ENCODE measurements around the gene CCDC85A. TPM values are rescaled to one million over a fixed set of nuclear protein-coding genes. Genes with fewer than 3 reads are reported as not detected.

The CCDC85A gene
- total and polyA plus RNA-seq, 4 experiments from 2014 or later, result not detected

- Mint-ChIP-seq H3K4me1 (peaks cover 2 to 9% (median 4%) of the 10 kb centered on the region in 4 donors), H3K4me3 (no peak overlapping the region), H3K36me3 (no peaks in the 10 kb centered on the region), H3K27ac (no peak overlapping the region), H3K9me3 (peaks cover 0 to 6% (median 0%) of the 10 kb centered on the region in 8 donors), H3K27me3 (peaks cover 20 to 25% of the 10 kb centered on the region in 2 donors)
- H3K36me3 ChIP-seq (ENCODE audit: insufficient read depth, low read length), result no peaks in the 10 kb centered on the region
- ChIA-PET POLR2A (ENCODE audit: partially characterized antibody) (no interaction called here), CTCF (ENCODE audit: partially characterized antibody) (interaction anchor here (1.0 kb wide), 1 partner anchor 29 kb away, joined by 3 read pairs; no protein-coding TSS in a partner anchor)
- no peaks in the 10 kb centered on the region for H3K9me3 ChIP-seq (ENCODE audit: control insufficient read depth in 1 of 2, low read length in 2 of 2)
- intact Hi-C loops (cut with micrococcal nuclease), result no loop called here
- no peaks in the 10 kb centered on the region for H3K4me1 ChIP-seq (ENCODE audit: insufficient read depth, low read length)
- DNase-seq, result no peak
- no peaks in the 10 kb centered on the region for H3K27me3 ChIP-seq (ENCODE audit: insufficient read depth, low read length)
- H3K27ac ChIP-seq (ENCODE audit: low read depth, low read length), result no peak overlapping the region
- no peak overlapping the region for H3K4me3 ChIP-seq (ENCODE audit: low read length in 2 of 2)
Observed at GRCh38 chr2:56179931-56180330, 3.9 kb upstream of the CCDC85A start.

- CTCF ChIA-PET (ENCODE audit: partially characterized antibody), result no interaction called here
- H3K4me3 Mint-ChIP-seq, result peak overlapping the region in 3 of 8 donors; percentile 17 to 43 (median 40)
- POLR2A ChIA-PET (ENCODE audit: partially characterized antibody), result no interaction called here
Observed at GRCh38 chr2:56182420-56182819, 1.4 kb upstream of the CCDC85A start.

GRCh38 chr2:56184500-56185011, 766 bp downstream of the CCDC85A start:
- DNase-seq, result no peak
- peaks cover 0 to 10% (median 0%) of the 10 kb centered on the region in 8 donors for H3K9me3 Mint-ChIP-seq
- Histone ChIP-seq H3K27ac (ENCODE audit: low read depth, low read length) (no peak overlapping the region), H3K4me1 (ENCODE audit: insufficient read depth, low read length) (no peaks in the 10 kb centered on the region), H3K36me3 (ENCODE audit: insufficient read depth, low read length) (no peaks in the 10 kb centered on the region), H3K4me3 (ENCODE audit: low read length in 2 of 2) (no peak overlapping the region), H3K9me3 (ENCODE audit: control insufficient read depth in 1 of 2, low read length in 2 of 2) (no peaks in the 10 kb centered on the region), H3K27me3 (ENCODE audit: insufficient read depth, low read length) (peaks cover 6% of the 10 kb centered on the region)
- ChIA-PET POLR2A (ENCODE audit: partially characterized antibody) (no interaction called here), CTCF (ENCODE audit: partially characterized antibody) (interaction anchor here (1.5 to 1.6 kb wide), 2 partner anchors 14 to 38 kb away, joined by 3 to 4 read pairs; no protein-coding TSS in a partner anchor)
- intact Hi-C loops (cut with micrococcal nuclease), result no loop called here
- no peak overlapping the region for H3K27ac Mint-ChIP-seq
- H3K27me3 Mint-ChIP-seq, result peaks cover 41 to 47% of the 10 kb centered on the region in 2 donors
- peak overlapping the region in 1 of 8 donors; percentile 8 for H3K4me3 Mint-ChIP-seq
- peaks cover 3 to 19% (median 10%) of the 10 kb centered on the region in 4 donors for H3K4me1 Mint-ChIP-seq
- H3K36me3 Mint-ChIP-seq, result no peaks in the 10 kb centered on the region

More at GRCh38 chr2:56182420-56182819, 1.4 kb upstream of the CCDC85A start:
- no peak for DNase-seq
- peaks cover 3 to 19% (median 10%) of the 10 kb centered on the region in 4 donors for H3K4me1 Mint-ChIP-seq
- H3K27ac Mint-ChIP-seq, result no peak overlapping the region
- peaks cover 39 to 40% of the 10 kb centered on the region in 2 donors for H3K27me3 Mint-ChIP-seq
- intact Hi-C loops (cut with micrococcal nuclease), result no loop called here
- H3K9me3 ChIP-seq (ENCODE audit: control insufficient read depth in 1 of 2, low read length in 2 of 2), result no peaks in the 10 kb centered on the region
- no peak overlapping the region for H3K27ac ChIP-seq (ENCODE audit: low read depth, low read length)
- H3K36me3 ChIP-seq (ENCODE audit: insufficient read depth, low read length), result no peaks in the 10 kb centered on the region
- no peaks in the 10 kb centered on the region for H3K36me3 Mint-ChIP-seq
- no peaks in the 10 kb centered on the region for H3K4me1 ChIP-seq (ENCODE audit: insufficient read depth, low read length)
- no peak overlapping the region for H3K4me3 ChIP-seq (ENCODE audit: low read length in 2 of 2)
- peaks cover 0 to 7% (median 0%) of the 10 kb centered on the region in 8 donors for H3K9me3 Mint-ChIP-seq
- peaks cover 6% of the 10 kb centered on the region for H3K27me3 ChIP-seq (ENCODE audit: insufficient read depth, low read length)

- no peak overlapping the region for H3K27ac Mint-ChIP-seq
- DNase-seq, result no peak
- peaks cover 6% of the 10 kb centered on the region for H3K27me3 ChIP-seq (ENCODE audit: insufficient read depth, low read length)
Observed at GRCh38 chr2:56185101-56185581, 1.4 kb downstream of the CCDC85A start.

GRCh38 chr2:56185582-56186046, 1.8 kb downstream of the CCDC85A start:
- POLR2A ChIA-PET (ENCODE audit: partially characterized antibody), result no interaction called here
- H3K9me3 ChIP-seq (ENCODE audit: control insufficient read depth in 1 of 2, low read length in 2 of 2), result no peaks in the 10 kb centered on the region
- no peaks in the 10 kb centered on the region for H3K36me3 ChIP-seq (ENCODE audit: insufficient read depth, low read length)
- H3K27ac ChIP-seq (ENCODE audit: low read depth, low read length), result no peak overlapping the region
- Mint-ChIP-seq H3K9me3 (peaks cover 0 to 10% (median 0%) of the 10 kb centered on the region in 8 donors), H3K4me3 (peak overlapping the region in 6 of 8 donors; percentile 28 to 68 (median 47)), H3K4me1 (peaks cover 3 to 19% (median 10%) of the 10 kb centered on the region in 4 donors), H3K36me3 (no peaks in the 10 kb centered on the region), H3K27me3 (peaks cover 37 to 48% of the 10 kb centered on the region in 2 donors), H3K27ac (no peak overlapping the region)
- CTCF ChIA-PET (ENCODE audit: partially characterized antibody), result no interaction called here
- no peaks in the 10 kb centered on the region for H3K4me1 ChIP-seq (ENCODE audit: insufficient read depth, low read length)
- peaks cover 6% of the 10 kb centered on the region for H3K27me3 ChIP-seq (ENCODE audit: insufficient read depth, low read length)
- no peak overlapping the region for H3K4me3 ChIP-seq (ENCODE audit: low read length in 2 of 2)
- intact Hi-C loops (cut with micrococcal nuclease), result no loop called here
- no peak for DNase-seq

More at GRCh38 chr2:56185101-56185581, 1.4 kb downstream of the CCDC85A start:
- ChIA-PET CTCF (ENCODE audit: partially characterized antibody) (no interaction called here), POLR2A (ENCODE audit: partially characterized antibody) (no interaction called here)
- Histone ChIP-seq H3K9me3 (ENCODE audit: control insufficient read depth in 1 of 2, low read length in 2 of 2) (no peaks in the 10 kb centered on the region), H3K36me3 (ENCODE audit: insufficient read depth, low read length) (no peaks in the 10 kb centered on the region), H3K27ac (ENCODE audit: low read depth, low read length) (no peak overlapping the region), H3K4me1 (ENCODE audit: insufficient read depth, low read length) (no peaks in the 10 kb centered on the region), H3K4me3 (ENCODE audit: low read length in 2 of 2) (no peak overlapping the region)
- Mint-ChIP-seq H3K4me1 (peaks cover 3 to 19% (median 10%) of the 10 kb centered on the region in 4 donors), H3K36me3 (no peaks in the 10 kb centered on the region), H3K4me3 (peak overlapping the region in 7 of 8 donors; percentile 28 to 68 (median 45)), H3K27me3 (peaks cover 38 to 47% of the 10 kb centered on the region in 2 donors), H3K9me3 (peaks cover 0 to 10% (median 0%) of the 10 kb centered on the region in 8 donors)
- intact Hi-C loops (cut with micrococcal nuclease), result no loop called here

GRCh38 chr2:56191617-56192016, 7.8 kb downstream of the CCDC85A start:
- Mint-ChIP-seq H3K36me3 (no peaks in the 10 kb centered on the region), H3K4me3 (no peak overlapping the region), H3K4me1 (no peaks in the 10 kb centered on the region), H3K9me3 (peaks cover 0 to 6% (median 2%) of the 10 kb centered on the region in 8 donors), H3K27ac (no peak overlapping the region), H3K27me3 (peaks cover 13 to 22% of the 10 kb centered on the region in 2 donors)
- no peak for DNase-seq
- no peak overlapping the region for H3K4me3 ChIP-seq (ENCODE audit: low read length in 2 of 2)
- peaks cover 4% of the 10 kb centered on the region for H3K27me3 ChIP-seq (ENCODE audit: insufficient read depth, low read length)
- CTCF ChIA-PET (ENCODE audit: partially characterized antibody), result interaction anchor here (1.3 kb wide), 1 partner anchor 8 kb away, joined by 6 read pairs; the partner anchor contains the start of gene CCDC85A
- no peaks in the 10 kb centered on the region for H3K4me1 ChIP-seq (ENCODE audit: insufficient read depth, low read length)
- intact Hi-C loops (cut with micrococcal nuclease), result no loop called here
- POLR2A ChIA-PET (ENCODE audit: partially characterized antibody), result no interaction called here
- H3K27ac ChIP-seq (ENCODE audit: low read depth, low read length), result no peak overlapping the region
- H3K9me3 ChIP-seq (ENCODE audit: control insufficient read depth in 1 of 2, low read length in 2 of 2), result no peaks in the 10 kb centered on the region
- H3K36me3 ChIP-seq (ENCODE audit: insufficient read depth, low read length), result no peaks in the 10 kb centered on the region

GRCh38 chr2:56192664-56193305, 9.0 kb downstream of the CCDC85A start:
- Histone ChIP-seq H3K36me3 (ENCODE audit: insufficient read depth, low read length) (no peaks in the 10 kb centered on the region), H3K4me1 (ENCODE audit: insufficient read depth, low read length) (no peaks in the 10 kb centered on the region), H3K27me3 (ENCODE audit: insufficient read depth, low read length) (no peaks in the 10 kb centered on the region), H3K27ac (ENCODE audit: low read depth, low read length) (no peak overlapping the region), H3K4me3 (ENCODE audit: low read length in 2 of 2) (no peak overlapping the region), H3K9me3 (ENCODE audit: control insufficient read depth in 1 of 2, low read length in 2 of 2) (no peaks in the 10 kb centered on the region)
- H3K9me3 Mint-ChIP-seq, result peaks cover 0 to 6% (median 2%) of the 10 kb centered on the region in 8 donors
- POLR2A ChIA-PET (ENCODE audit: partially characterized antibody), result no interaction called here
- H3K4me1 Mint-ChIP-seq, result no peaks in the 10 kb centered on the region
- CTCF ChIA-PET (ENCODE audit: partially characterized antibody), result interaction anchor here (1.3 kb wide), 1 partner anchor 9 kb away, joined by 6 read pairs; the partner anchor contains the start of gene CCDC85A
- H3K36me3 Mint-ChIP-seq, result no peaks in the 10 kb centered on the region
- H3K27me3 Mint-ChIP-seq, result peaks cover 10 to 14% of the 10 kb centered on the region in 2 donors
- H3K4me3 Mint-ChIP-seq, result no peak overlapping the region
- intact Hi-C loops (cut with micrococcal nuclease), result no loop called here
- no peak for DNase-seq
- H3K27ac Mint-ChIP-seq, result no peak overlapping the region

Measured in CD4-positive, alpha-beta memory T cell (primary cell).